Erythroblast (primary cell): Measurements from ENCODE around the gene HYAL2.

ENCODE experiments used
- GATA1 ChIP-seq: IDR thresholded peaks from 2 replicates; pipeline ENCODE4 v1.6.1; 2011; ENCODE audit warnings: low read depth, mild to moderate bottlenecking, control low read depth, low read length, moderate library complexity
- POLR2A ChIP-seq: IDR thresholded peaks from 2 replicates; pipeline ENCODE4 v1.6.1; 2011; ENCODE audit warnings: mild to moderate bottlenecking, low read length

GRCh38 chr3:50333744-50334328, 11.3 kb upstream of the HYAL2 start:
- TF ChIP-seq POLR2A (no peak), GATA1 (no peak)
